ENCODE measurements around the gene PCAT7.
"Not testable (repeated sequence)": the region's sequence is repeated elsewhere in the genome, so short reads cannot be mapped to it uniquely, and the experiment has no call there.

Gene PCAT7

DNA sequence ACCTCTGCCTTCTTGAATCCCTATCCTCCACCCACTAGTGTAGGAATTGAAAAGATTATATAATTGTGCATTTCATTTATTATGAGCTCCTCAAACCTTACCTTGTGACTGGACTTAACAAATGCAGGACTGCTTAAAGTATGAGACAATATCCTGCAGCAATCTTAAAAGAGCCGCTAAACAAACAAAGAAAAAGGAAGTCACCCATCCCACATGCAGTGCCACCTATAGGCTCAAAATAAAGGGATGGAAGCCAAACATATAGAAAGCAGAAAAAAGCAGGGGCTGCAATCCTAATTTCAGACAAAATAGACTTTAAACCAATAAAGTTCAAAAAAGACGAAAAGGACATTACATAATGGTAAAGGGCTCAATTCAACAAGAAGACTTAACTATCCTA lies 8.7 kb downstream of the PCAT7 start:
- Histone ChIP-seq H3K4me3 (ENCODE audit: extremely low read depth, insufficient read depth, low read length, poor library complexity, severe bottlenecking) (no peak overlapping the region), H3K36me3 (ENCODE audit: control insufficient read depth, insufficient read depth, low read length) (peaks cover 2% of the 10 kb centered on the region), H3K9me3 (ENCODE audit: control insufficient read depth, low read length) (no peaks in the 10 kb centered on the region), H3K4me1 (ENCODE audit: control insufficient read depth, insufficient read depth, low read length, poor library complexity, severe bottlenecking) (no peaks in the 10 kb centered on the region), H3K27ac (ENCODE audit: low read depth, low read length, severe bottlenecking) (no peak overlapping the region)
- WGBS, 2 experiments (ENCODE audit: insufficient coverage in 2 of 2) = 80% methylated on average over 1 of the region's 2 CpGs; no CpG with 5 or more reads in 1 of the 2 experiments

GRCh38 chr9:94564279-94564678 lies 9.4 kb downstream of the PCAT7 start:
- not testable (repeated sequence) for H3K9me3 ChIP-seq (ENCODE audit: control insufficient read depth, low read length); H3K4me3 ChIP-seq (ENCODE audit: extremely low read depth, insufficient read depth, low read length, poor library complexity, severe bottlenecking); H3K36me3 ChIP-seq (ENCODE audit: control insufficient read depth, insufficient read depth, low read length); H3K27ac ChIP-seq (ENCODE audit: low read depth, low read length, severe bottlenecking); H3K4me1 ChIP-seq (ENCODE audit: control insufficient read depth, insufficient read depth, low read length, poor library complexity, severe bottlenecking)
- 100% methylated on average over 1 of the region's 3 CpGs; no CpG with 5 or more reads in 1 of the 2 experiments for WGBS, 2 experiments (ENCODE audit: insufficient coverage in 2 of 2)

DNA sequence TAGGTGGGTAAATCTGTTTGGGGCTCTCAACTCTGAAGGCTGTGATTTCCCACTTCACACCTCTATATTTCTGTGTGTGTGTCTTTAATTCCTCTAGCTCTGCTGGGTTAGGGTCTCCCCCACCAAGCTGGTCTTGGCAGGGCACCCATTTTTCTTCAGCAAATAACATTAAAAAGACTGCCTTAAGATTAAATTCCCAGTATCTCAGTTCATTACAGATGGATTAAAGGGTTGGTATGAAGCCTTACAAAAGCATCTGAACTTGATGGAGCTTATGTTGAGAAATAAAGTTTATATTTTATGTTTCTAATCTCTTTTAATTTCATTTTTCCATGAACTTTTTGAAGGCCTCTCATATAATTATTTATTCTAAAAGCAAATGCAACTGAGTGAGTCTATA lies 11.7 kb downstream of the PCAT7 start:
- no peaks in the 10 kb centered on the region for H3K36me3 ChIP-seq (ENCODE audit: control insufficient read depth, insufficient read depth, low read length)
- no peak overlapping the region for H3K27ac ChIP-seq (ENCODE audit: low read depth, low read length, severe bottlenecking)
- no peaks in the 10 kb centered on the region for H3K9me3 ChIP-seq (ENCODE audit: control insufficient read depth, low read length)
- H3K4me3 ChIP-seq (ENCODE audit: extremely low read depth, insufficient read depth, low read length, poor library complexity, severe bottlenecking) = no peak overlapping the region
- no peaks in the 10 kb centered on the region for H3K4me1 ChIP-seq (ENCODE audit: control insufficient read depth, insufficient read depth, low read length, poor library complexity, severe bottlenecking)

- no peak overlapping the region for H3K4me3 ChIP-seq (ENCODE audit: extremely low read depth, insufficient read depth, low read length, poor library complexity, severe bottlenecking)
- H3K9me3 ChIP-seq (ENCODE audit: control insufficient read depth, low read length) = no peaks in the 10 kb centered on the region
- WGBS, 2 experiments (ENCODE audit: insufficient coverage in 2 of 2) = no CpG with 5 or more reads among the region's 2 CpGs
Observed at GRCh38 chr9:94567271-94567670, 12.4 kb downstream of the PCAT7 start.

DNA sequence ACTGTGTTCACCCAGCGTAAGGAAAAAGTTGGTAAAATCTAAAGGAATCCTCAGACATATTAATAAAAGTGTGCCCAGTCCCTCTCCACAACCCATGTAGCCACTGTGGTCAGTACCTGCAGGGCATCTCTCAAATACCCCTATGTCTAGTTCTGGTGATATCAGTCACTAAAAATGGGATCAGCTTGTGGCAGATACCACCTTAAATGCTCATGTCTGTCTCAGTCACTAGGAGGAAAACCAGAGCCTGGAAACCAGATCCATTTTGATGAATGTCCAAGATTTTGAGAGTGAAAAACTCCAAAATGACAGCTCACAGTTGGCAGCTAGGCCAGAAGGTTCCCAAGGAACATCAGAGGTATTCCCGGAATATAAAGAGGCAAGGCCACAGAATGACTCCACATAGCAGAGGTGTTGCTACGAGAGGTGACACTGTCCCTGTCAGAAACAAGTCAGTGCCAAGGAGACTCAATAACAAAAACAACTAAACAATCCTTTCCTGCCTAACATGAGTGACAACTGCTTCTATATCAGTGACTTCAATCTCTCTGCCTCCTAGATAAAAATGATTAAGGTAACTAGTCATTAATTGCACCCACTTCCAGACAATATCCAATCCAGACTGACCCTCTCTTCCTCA lies 13.5 kb downstream of the PCAT7 start:
- WGBS, 2 experiments (ENCODE audit: insufficient coverage in 2 of 2) = 96 to 100% methylated on average over 1 to 2 of the region's 3 CpGs
- Histone ChIP-seq H3K9me3 (ENCODE audit: control insufficient read depth, low read length) (no peaks in the 10 kb centered on the region), H3K4me3 (ENCODE audit: extremely low read depth, insufficient read depth, low read length, poor library complexity, severe bottlenecking) (no peak overlapping the region), H3K27ac (ENCODE audit: low read depth, low read length, severe bottlenecking) (no peak overlapping the region), H3K4me1 (ENCODE audit: control insufficient read depth, insufficient read depth, low read length, poor library complexity, severe bottlenecking) (no peaks in the 10 kb centered on the region), H3K36me3 (ENCODE audit: control insufficient read depth, insufficient read depth, low read length) (no peaks in the 10 kb centered on the region)

More at GRCh38 chr9:94567271-94567670, 12.4 kb downstream of the PCAT7 start:
- H3K27ac ChIP-seq (ENCODE audit: low read depth, low read length, severe bottlenecking) = no peak overlapping the region
- H3K4me1 ChIP-seq (ENCODE audit: control insufficient read depth, insufficient read depth, low read length, poor library complexity, severe bottlenecking) = no peaks in the 10 kb centered on the region
- no peaks in the 10 kb centered on the region for H3K36me3 ChIP-seq (ENCODE audit: control insufficient read depth, insufficient read depth, low read length)

- WGBS, 2 experiments (ENCODE audit: insufficient coverage in 2 of 2) = 93 to 94% methylated on average over 8 to 16 of the region's 17 CpGs
- Histone ChIP-seq H3K9me3 (ENCODE audit: control insufficient read depth, low read length) (no peaks in the 10 kb centered on the region), H3K36me3 (ENCODE audit: control insufficient read depth, insufficient read depth, low read length) (no peaks in the 10 kb centered on the region), H3K4me1 (ENCODE audit: control insufficient read depth, insufficient read depth, low read length, poor library complexity, severe bottlenecking) (no peaks in the 10 kb centered on the region), H3K4me3 (ENCODE audit: extremely low read depth, insufficient read depth, low read length, poor library complexity, severe bottlenecking) (no peak overlapping the region), H3K27ac (ENCODE audit: low read depth, low read length, severe bottlenecking) (no peak overlapping the region)
Observed at GRCh38 chr9:94568972-94569712, 14.3 kb downstream of the PCAT7 start.

DNA sequence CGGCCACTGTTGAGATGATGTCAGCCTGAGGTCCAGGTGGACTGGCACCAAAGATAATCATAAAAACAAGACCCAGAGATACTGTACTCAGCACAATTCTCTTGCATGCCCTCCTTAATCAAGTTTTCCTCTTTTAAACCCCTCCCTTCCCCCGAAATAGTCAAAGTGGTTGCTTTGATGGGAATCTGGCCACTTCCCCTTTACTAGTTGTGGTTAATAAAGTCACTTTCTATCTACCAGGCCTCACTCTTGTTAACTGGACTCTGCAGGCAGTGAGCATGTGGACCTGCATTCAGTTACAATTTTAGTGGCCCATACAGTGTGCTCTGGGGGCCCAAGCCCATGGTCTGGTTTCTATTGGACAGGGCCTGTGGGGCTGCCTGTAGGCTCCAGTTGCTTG lies 21.2 kb downstream of the PCAT7 start:
- H3K9me3 ChIP-seq (ENCODE audit: control insufficient read depth, low read length) = no peaks in the 10 kb centered on the region
- H3K4me1 ChIP-seq (ENCODE audit: control insufficient read depth, insufficient read depth, low read length, poor library complexity, severe bottlenecking) = peaks cover 7% of the 10 kb centered on the region
- no peak overlapping the region for H3K4me3 ChIP-seq (ENCODE audit: extremely low read depth, insufficient read depth, low read length, poor library complexity, severe bottlenecking)
- H3K27ac ChIP-seq (ENCODE audit: low read depth, low read length, severe bottlenecking) = no peak overlapping the region
- H3K36me3 ChIP-seq (ENCODE audit: control insufficient read depth, insufficient read depth, low read length) = no peaks in the 10 kb centered on the region
- 50 to 56% methylated on average over 1 of the region's 2 CpGs for WGBS, 2 experiments (ENCODE audit: insufficient coverage in 2 of 2)

- Histone ChIP-seq H3K4me3 (ENCODE audit: extremely low read depth, insufficient read depth, low read length, poor library complexity, severe bottlenecking) (no peak overlapping the region), H3K4me1 (ENCODE audit: control insufficient read depth, insufficient read depth, low read length, poor library complexity, severe bottlenecking) (peaks cover 7% of the 10 kb centered on the region), H3K27ac (ENCODE audit: low read depth, low read length, severe bottlenecking) (no peak overlapping the region), H3K36me3 (ENCODE audit: control insufficient read depth, insufficient read depth, low read length) (no peaks in the 10 kb centered on the region), H3K9me3 (ENCODE audit: control insufficient read depth, low read length) (no peaks in the 10 kb centered on the region)
- WGBS, 2 experiments (ENCODE audit: insufficient coverage in 2 of 2) = 0% methylated on average over 1 of the region's 1 CpG
Observed at GRCh38 chr9:94577036-94577435, 22.2 kb downstream of the PCAT7 start.

DNA sequence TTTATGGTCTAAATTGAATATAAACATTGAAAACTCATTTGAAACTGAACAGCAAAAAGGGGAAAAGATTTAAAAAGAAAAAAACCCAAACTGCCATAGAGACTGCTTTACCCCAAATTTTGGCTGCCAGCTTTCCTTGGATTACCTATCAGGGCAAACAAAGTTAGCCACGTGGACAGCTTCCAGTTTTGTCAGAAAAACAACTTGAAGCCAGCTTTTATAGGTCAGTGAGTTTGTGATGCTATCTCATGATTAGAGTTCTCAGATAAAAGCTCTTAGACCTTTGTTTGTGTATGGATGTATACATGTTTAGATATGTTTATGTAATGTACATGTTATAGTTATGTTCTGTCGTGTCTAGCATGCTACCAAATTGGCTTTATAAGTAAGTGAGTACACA lies 22.7 kb downstream of the PCAT7 start:
- no peak overlapping the region for H3K27ac ChIP-seq (ENCODE audit: low read depth, low read length, severe bottlenecking)
- peaks cover 7% of the 10 kb centered on the region for H3K4me1 ChIP-seq (ENCODE audit: control insufficient read depth, insufficient read depth, low read length, poor library complexity, severe bottlenecking)
- no peak overlapping the region for H3K4me3 ChIP-seq (ENCODE audit: extremely low read depth, insufficient read depth, low read length, poor library complexity, severe bottlenecking)
- no peaks in the 10 kb centered on the region for H3K9me3 ChIP-seq (ENCODE audit: control insufficient read depth, low read length)
- no peaks in the 10 kb centered on the region for H3K36me3 ChIP-seq (ENCODE audit: control insufficient read depth, insufficient read depth, low read length)
- 67 to 88% methylated on average over 1 of the region's 2 CpGs for WGBS, 2 experiments (ENCODE audit: insufficient coverage in 2 of 2)

DNA sequence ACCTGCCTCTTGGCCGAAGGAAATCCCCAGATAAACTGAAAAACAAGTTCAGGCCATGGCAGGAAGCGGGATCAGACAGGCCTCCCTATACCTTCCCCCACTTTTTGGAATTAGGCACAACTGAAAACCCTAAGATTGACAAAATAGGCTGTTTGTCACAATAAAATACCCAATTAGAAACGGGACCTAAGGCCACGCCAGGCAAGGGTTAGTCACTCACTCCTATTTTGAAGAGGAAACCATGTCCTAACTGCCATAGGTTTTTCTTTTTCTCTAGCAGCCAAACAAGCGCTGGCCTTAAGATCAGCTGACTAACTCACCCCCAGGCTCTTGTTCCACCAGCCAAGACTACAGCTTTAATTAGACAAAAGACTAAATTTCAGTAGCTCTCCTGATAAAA lies 26.8 kb downstream of the PCAT7 start:
- Histone ChIP-seq H3K4me3 (ENCODE audit: extremely low read depth, insufficient read depth, low read length, poor library complexity, severe bottlenecking) (no peak overlapping the region), H3K36me3 (ENCODE audit: control insufficient read depth, insufficient read depth, low read length) (no peaks in the 10 kb centered on the region), H3K9me3 (ENCODE audit: control insufficient read depth, low read length) (no peaks in the 10 kb centered on the region), H3K27ac (ENCODE audit: low read depth, low read length, severe bottlenecking) (no peak overlapping the region), H3K4me1 (ENCODE audit: control insufficient read depth, insufficient read depth, low read length, poor library complexity, severe bottlenecking) (peaks cover 6% of the 10 kb centered on the region)
- WGBS, 2 experiments (ENCODE audit: insufficient coverage in 2 of 2) = 91 to 95% methylated on average over 5 of the region's 5 CpGs

- Histone ChIP-seq H3K4me1 (ENCODE audit: control insufficient read depth, insufficient read depth, low read length, poor library complexity, severe bottlenecking) (peaks cover 11% of the 10 kb centered on the region), H3K27ac (ENCODE audit: low read depth, low read length, severe bottlenecking) (no peak overlapping the region), H3K4me3 (ENCODE audit: extremely low read depth, insufficient read depth, low read length, poor library complexity, severe bottlenecking) (no peak overlapping the region), H3K9me3 (ENCODE audit: control insufficient read depth, low read length) (no peaks in the 10 kb centered on the region), H3K36me3 (ENCODE audit: control insufficient read depth, insufficient read depth, low read length) (no peaks in the 10 kb centered on the region)
- WGBS, 2 experiments (ENCODE audit: insufficient coverage in 2 of 2) = 92 to 100% methylated on average over 4 to 5 of the region's 6 CpGs
Observed at GRCh38 chr9:94584555-94584954, 29.7 kb downstream of the PCAT7 start.
